ENCODE data around the gene IGSF5.
A peak's percentile ranks its signal among the peaks of the same experiment; 100 is the strongest.

The IGSF5 gene

DNA sequence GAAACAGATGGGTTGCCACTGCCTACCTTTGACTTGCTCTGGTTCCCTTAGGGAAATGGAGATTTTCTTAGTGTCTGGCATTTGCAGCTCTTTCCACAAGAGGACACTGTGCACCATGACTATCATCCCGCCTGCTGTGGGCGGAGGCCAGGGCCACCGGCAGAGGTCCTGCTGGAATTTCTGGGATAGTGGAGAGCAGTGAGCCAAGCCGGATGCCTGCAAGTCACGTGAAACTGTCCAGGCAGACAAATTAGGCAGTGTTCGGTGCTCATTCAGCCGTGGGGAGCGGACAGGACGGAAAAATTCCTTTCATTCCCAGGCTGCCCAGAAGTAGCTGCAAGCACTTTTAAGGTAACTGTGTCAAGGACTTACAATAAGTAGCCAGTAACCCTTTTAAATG, 43.4 kb downstream of the IGSF5 start:
- CTCF ChIA-PET = interaction anchor here (0.5 to 5.6 kb wide), 32 partner anchors 9 to 1346 kb away, joined by 3 to 96 read pairs (median 4); partner anchors contain the start of gene PCP4

More for the DNA sequence above, 43.4 kb downstream of the IGSF5 start:
- no peaks in the 10 kb centered on the region for H3K36me3 ChIP-seq (ENCODE audit: control insufficient read depth in 2 of 2, insufficient read depth in 1 of 2, low read length in 2 of 2)
- TF ChIP-seq SP2 (tag by site-specific recombination; IDR thresholded peaks at IDR 0.05) (peak; percentile 27), ZBTB21 (tag by site-specific recombination; IDR thresholded peaks at IDR 0.05) (peak; percentile 33; the same call in 1 of the 2 replicates), ZNF366 (tag by site-specific recombination; conservative IDR thresholded peaks at IDR 0.05) (0 out of 2 replicates have a peak, but pooled peaks have one; percentile 18), ZNF514 (tag by site-specific recombination; IDR thresholded peaks at IDR 0.05) (no peak), ZNF660 (tag by site-specific recombination; IDR thresholded peaks at IDR 0.05) (peak; percentile 70; the same call in 1 of the 2 replicates), CTCF (tag by site-specific recombination; IDR thresholded peaks at IDR 0.05) (peak; percentile 97), TRIM28 (IDR thresholded peaks at IDR 0.05; ENCODE audit: borderline replicate concordance, low read length) (peak; percentile 48; the same call in 1 of the 2 replicates), PRDM10 (tag by site-specific recombination; IDR thresholded peaks at IDR 0.05) (peak; percentile 18; the same call in 1 of the 2 replicates), KLF17 (tag by site-specific recombination; IDR thresholded peaks at IDR 0.05) (no peak), ZNF335 (tag by site-specific recombination; conservative IDR thresholded peaks at IDR 0.05) (peak; percentile 77), ZFHX2 (tag by site-specific recombination; conservative IDR thresholded peaks at IDR 0.05) (peak; percentile 84), ZNF654 (tag by site-specific recombination; IDR thresholded peaks at IDR 0.05; ENCODE audit: low read depth) (peak; percentile 93), GLIS1 (tag by site-specific recombination; IDR thresholded peaks at IDR 0.05) (peak; percentile 67), ZIC2 (tag by site-specific recombination; IDR thresholded peaks at IDR 0.05) (peak; percentile 43), ZNF768 (tag by site-specific recombination; IDR thresholded peaks at IDR 0.05) (no peak), ZNF529 (tag by site-specific recombination; IDR thresholded peaks at IDR 0.05; ENCODE audit: insufficient replicate concordance) (no peak), WT1 (tag by site-specific recombination; IDR thresholded peaks at IDR 0.05) (no peak), EGR2 (tag by site-specific recombination; IDR thresholded peaks at IDR 0.05; ENCODE audit: low read depth) (peak; percentile 62), KLF8 (tag by site-specific recombination; IDR thresholded peaks at IDR 0.05) (no peak), IKZF3 (tag by site-specific recombination; IDR thresholded peaks at IDR 0.05) (peak; percentile 53), ZBTB17 (tag by site-specific recombination; IDR thresholded peaks at IDR 0.05) (peak; percentile 95)
- TF ChIP-seq, protein P1, sequence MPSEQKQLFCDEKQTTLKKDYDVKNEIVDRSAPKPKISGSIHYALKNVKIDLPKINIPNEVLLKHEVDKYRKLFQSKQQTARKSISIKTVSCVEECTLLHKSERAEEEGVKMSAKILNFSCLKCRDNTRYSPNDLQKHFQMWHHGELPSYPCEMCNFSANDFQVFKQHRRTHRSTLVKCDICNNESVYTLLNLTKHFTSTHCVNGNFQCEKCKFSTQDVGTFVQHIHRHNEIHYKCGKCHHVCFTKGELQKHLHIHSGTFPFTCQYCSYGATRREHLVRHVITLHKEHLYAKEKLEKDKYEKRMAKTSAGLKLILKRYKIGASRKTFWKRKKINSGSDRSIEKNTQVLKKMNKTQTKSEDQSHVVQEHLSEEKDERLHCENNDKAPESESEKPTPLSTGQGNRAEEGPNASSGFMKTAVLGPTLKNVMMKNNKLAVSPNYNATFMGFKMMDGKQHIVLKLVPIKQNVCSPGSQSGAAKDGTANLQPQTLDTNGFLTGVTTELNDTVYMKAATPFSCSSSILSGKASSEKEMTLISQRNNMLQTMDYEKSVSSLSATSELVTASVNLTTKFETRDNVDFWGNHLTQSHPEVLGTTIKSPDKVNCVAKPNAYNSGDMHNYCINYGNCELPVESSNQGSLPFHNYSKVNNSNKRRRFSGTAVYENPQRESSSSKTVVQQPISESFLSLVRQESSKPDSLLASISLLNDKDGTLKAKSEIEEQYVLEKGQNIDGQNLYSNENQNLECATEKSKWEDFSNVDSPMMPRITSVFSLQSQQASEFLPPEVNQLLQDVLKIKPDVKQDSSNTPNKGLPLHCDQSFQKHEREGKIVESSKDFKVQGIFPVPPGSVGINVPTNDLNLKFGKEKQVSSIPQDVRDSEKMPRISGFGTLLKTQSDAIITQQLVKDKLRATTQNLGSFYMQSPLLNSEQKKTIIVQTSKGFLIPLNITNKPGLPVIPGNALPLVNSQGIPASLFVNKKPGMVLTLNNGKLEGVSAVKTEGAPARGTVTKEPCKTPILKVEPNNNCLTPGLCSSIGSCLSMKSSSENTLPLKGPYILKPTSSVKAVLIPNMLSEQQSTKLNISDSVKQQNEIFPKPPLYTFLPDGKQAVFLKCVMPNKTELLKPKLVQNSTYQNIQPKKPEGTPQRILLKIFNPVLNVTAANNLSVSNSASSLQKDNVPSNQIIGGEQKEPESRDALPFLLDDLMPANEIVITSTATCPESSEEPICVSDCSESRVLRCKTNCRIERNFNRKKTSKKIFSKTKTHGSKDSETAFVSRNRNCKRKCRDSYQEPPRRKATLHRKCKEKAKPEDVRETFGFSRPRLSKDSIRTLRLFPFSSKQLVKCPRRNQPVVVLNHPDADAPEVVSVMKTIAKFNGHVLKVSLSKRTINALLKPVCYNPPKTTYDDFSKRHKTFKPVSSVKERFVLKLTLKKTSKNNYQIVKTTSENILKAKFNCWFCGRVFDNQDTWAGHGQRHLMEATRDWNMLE (tag by site-specific recombination; conservative IDR thresholded peaks at IDR 0.05; ENCODE audit: low read depth) = peak; percentile 33; the same call in 1 of the 2 replicates
- TF ChIP-seq, protein P2, sequence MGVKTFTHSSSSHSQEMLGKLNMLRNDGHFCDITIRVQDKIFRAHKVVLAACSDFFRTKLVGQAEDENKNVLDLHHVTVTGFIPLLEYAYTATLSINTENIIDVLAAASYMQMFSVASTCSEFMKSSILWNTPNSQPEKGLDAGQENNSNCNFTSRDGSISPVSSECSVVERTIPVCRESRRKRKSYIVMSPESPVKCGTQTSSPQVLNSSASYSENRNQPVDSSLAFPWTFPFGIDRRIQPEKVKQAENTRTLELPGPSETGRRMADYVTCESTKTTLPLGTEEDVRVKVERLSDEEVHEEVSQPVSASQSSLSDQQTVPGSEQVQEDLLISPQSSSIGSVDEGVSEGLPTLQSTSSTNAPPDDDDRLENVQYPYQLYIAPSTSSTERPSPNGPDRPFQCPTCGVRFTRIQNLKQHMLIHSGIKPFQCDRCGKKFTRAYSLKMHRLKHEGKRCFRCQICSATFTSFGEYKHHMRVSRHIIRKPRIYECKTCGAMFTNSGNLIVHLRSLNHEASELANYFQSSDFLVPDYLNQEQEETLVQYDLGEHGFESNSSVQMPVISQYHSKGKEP (tag by site-specific recombination; IDR thresholded peaks at IDR 0.05) = no peak
- no peak overlapping the region for H3K4me3 ChIP-seq (ENCODE audit: low read depth, low read length)
- H3K4me1 ChIP-seq (ENCODE audit: control insufficient read depth, insufficient read depth, low read length) = no peaks in the 10 kb centered on the region
- H3K9me3 ChIP-seq (ENCODE audit: control insufficient read depth, insufficient read depth, low read depth, low read length) = no peaks in the 10 kb centered on the region
- no peak overlapping the region for H3K27ac ChIP-seq (ENCODE audit: extremely low read depth, low read depth, low read length)
- POLR2A ChIA-PET = interaction anchor here (0.5 to 1.2 kb wide), 2 partner anchors 9 to 340 kb away, joined by 3 to 9 read pairs; no protein-coding TSS in a partner anchor
